Measurements from ENCODE around the gene SPATA21. TPM values are rescaled to one million over a fixed set of nuclear protein-coding genes. Genes with fewer than 3 reads are reported as not detected.

The SPATA21 gene
- total RNA-seq, 1 experiment from 2014 or later, result not detected

GRCh38 chr1:16378443-16378842 is 58.8 kb downstream of the SPATA21 start (continued):
- TF ChIP-seq ATF6 (CRISPR knock-in tag; IDR thresholded peaks at IDR 0.05), result no peak
- TF ChIP-seq GRHL2 (CRISPR knock-in tag; IDR thresholded peaks at IDR 0.05; ENCODE audit: insufficient replicate concordance, severe bottlenecking), result no peak
- TF ChIP-seq TP53 (CRISPR knock-in tag; IDR thresholded peaks at IDR 0.05), result no peak
- no peak for TF ChIP-seq NFYB (CRISPR knock-in tag; conservative IDR thresholded peaks at IDR 0.05; ENCODE audit: low read depth)

GRCh38 chr1:16376971-16377370 is 60.3 kb downstream of the SPATA21 start:
- no peak for DNase-seq (ENCODE audit: low spot score)

DNA sequence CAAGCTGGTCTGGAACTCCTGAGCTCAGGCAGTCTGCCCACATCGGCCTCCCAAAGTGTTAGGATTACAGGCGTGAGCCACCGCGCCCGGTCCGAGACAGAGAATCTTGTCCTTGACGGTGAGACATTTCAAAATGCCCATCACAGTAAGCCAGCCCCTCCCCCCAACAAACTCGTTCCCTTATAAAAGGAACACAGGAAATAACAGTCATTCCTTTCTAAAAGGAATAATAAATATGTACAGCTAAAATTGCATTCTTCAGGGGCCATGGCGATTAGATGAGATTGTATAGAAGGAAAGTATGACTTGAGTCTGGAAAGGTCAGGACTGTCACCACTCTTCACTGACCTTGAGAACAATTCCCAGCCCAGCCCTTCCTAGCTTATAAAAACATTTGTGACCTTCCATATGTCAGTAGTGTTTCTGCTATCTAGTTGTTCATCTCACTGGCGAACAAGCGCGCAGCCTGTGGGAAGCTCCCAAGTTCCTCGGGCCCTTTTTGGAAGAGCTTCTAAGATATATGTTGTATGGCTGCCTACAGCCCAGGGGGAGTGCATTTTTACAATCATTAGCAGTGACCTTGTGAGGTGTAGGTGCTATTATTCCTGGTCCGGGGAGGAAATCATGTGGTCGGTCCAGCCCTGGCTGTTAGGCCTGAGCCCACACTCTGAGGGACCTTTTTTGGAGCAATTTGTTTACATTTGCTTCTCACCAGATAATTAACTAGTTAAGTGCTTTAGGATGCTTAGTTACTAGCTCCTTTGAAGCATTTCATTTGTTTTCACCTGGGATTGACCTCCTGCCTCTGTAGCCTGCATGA is 61.5 kb downstream of the SPATA21 start:
- CTCF ChIA-PET, result interaction anchor here (0.6 to 3.4 kb wide), 4 partner anchors 10 to 245 kb away, joined by 3 to 10 read pairs (median 4); partner anchors contain the start of gene FBXO42

More at GRCh38 chr1:16376971-16377370, 60.3 kb downstream of the SPATA21 start:
- no peaks in the 10 kb centered on the region for H3K27me3 Mint-ChIP-seq (ENCODE audit: low read depth)
- H3K4me3 Mint-ChIP-seq, result no peak overlapping the region
- TF ChIP-seq ZNF423 (CRISPR knock-in tag; IDR thresholded peaks at IDR 0.05), result peak; percentile 95
- TF ChIP-seq SMAD4 (CRISPR knock-in tag; IDR thresholded peaks at IDR 0.05), result no peak
- peak overlapping the region; percentile 96 for H3K27ac Mint-ChIP-seq
- CTCF ChIA-PET, result interaction anchor here (3.4 kb wide), 1 partner anchor 14 kb away, joined by 10 read pairs; no protein-coding TSS in a partner anchor
- no peak for ATAC-seq
- H3K36me3 Mint-ChIP-seq, result no peaks in the 10 kb centered on the region; the same call in 1 of the 2 replicates
- POLR2A ChIA-PET, result no interaction called here
- peaks cover 47% of the 10 kb centered on the region for H3K4me1 Mint-ChIP-seq
- H3K9me3 Mint-ChIP-seq, result no peaks in the 10 kb centered on the region

DNA sequence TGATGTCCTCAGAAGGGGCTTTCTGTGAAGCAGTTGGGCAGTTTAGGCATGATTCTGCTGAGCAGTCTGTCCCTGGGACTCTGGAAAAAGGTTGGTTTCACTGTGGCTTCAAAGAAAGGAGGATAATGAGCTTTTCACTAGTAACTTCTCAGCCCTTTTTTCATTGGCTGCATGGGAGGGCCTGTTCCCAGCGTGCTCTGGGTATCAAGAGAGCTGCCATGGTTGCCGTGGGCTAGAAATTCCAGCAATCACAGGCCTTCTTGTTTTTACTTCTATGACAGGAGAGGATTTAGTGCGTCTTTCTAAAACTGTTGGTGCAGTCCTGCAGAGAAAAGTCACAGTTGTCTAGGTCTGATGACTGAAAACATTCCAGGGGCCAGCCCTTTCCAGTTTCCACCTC is 63.0 kb downstream of the SPATA21 start:
- CTCF ChIA-PET, result interaction anchor here (3.4 kb wide), 1 partner anchor 11 kb away, joined by 10 read pairs; no protein-coding TSS in a partner anchor
- H3K4me3 Mint-ChIP-seq, result no peak overlapping the region
- H3K27me3 Mint-ChIP-seq (ENCODE audit: low read depth), result no peaks in the 10 kb centered on the region
- TF ChIP-seq ESRRA (CRISPR knock-in tag; IDR thresholded peaks at IDR 0.05; ENCODE audit: borderline replicate concordance), result no peak
- TF ChIP-seq TP53 (CRISPR knock-in tag; IDR thresholded peaks at IDR 0.05), result no peak
- no peak for TF ChIP-seq NFYB (CRISPR knock-in tag; conservative IDR thresholded peaks at IDR 0.05; ENCODE audit: low read depth)
- no peak for TF ChIP-seq TCF7 (CRISPR knock-in tag; IDR thresholded peaks at IDR 0.05; ENCODE audit: low read depth)
- TF ChIP-seq NFE2L1 (CRISPR knock-in tag; IDR thresholded peaks at IDR 0.05), result no peak
- TF ChIP-seq AR (CRISPR knock-in tag; IDR thresholded peaks at IDR 0.05), result no peak
- TF ChIP-seq GABPB1 (CRISPR knock-in tag; IDR thresholded peaks at IDR 0.05), result no peak
- TF ChIP-seq NR1H2 (CRISPR knock-in tag; IDR thresholded peaks at IDR 0.05), result no peak
- no peak for TF ChIP-seq OVOL2 (CRISPR knock-in tag; IDR thresholded peaks at IDR 0.05; ENCODE audit: borderline replicate concordance)
- TF ChIP-seq EMX1 (CRISPR knock-in tag; IDR thresholded peaks at IDR 0.05), result no peak
- POLR2A ChIA-PET, result interaction anchor here (0.6 kb wide), 1 partner anchor 1703 kb away, joined by 3 read pairs; no protein-coding TSS in a partner anchor
- no peak for DNase-seq (ENCODE audit: low spot score)
- H3K27ac Mint-ChIP-seq, result peak overlapping the region; percentile 75
- H3K4me1 Mint-ChIP-seq, result peaks cover 50% of the 10 kb centered on the region
- H3K9me3 Mint-ChIP-seq, result no peaks in the 10 kb centered on the region
- H3K36me3 Mint-ChIP-seq, result no peaks in the 10 kb centered on the region; the same call in 1 of the 2 replicates
- no peak for ATAC-seq

More for the DNA sequence above, 61.5 kb downstream of the SPATA21 start:
- H3K36me3 Mint-ChIP-seq, result no peaks in the 10 kb centered on the region; the same call in 1 of the 2 replicates
- no peaks in the 10 kb centered on the region for H3K27me3 Mint-ChIP-seq (ENCODE audit: low read depth)
- H3K9me3 Mint-ChIP-seq, result no peaks in the 10 kb centered on the region
- ATAC-seq, result peak; percentile 49
- POLR2A ChIA-PET, result no interaction called here
- peak overlapping the region; percentile 81 for H3K27ac Mint-ChIP-seq
- DNase-seq (ENCODE audit: low spot score), result no peak
- peak overlapping the region; percentile 28 for H3K4me3 Mint-ChIP-seq
- TF ChIP-seq SOX15 (CRISPR knock-in tag; IDR thresholded peaks at IDR 0.05) (no peak), ZNF121 (CRISPR knock-in tag; IDR thresholded peaks at IDR 0.05) (no peak), CREM (CRISPR knock-in tag; IDR thresholded peaks at IDR 0.05) (no peak)
- H3K4me1 Mint-ChIP-seq, result peaks cover 47% of the 10 kb centered on the region

Data from WTC11 (cell line).